KMS-11 (cell line): ENCODE results near the gene FOXN3.

Experiments used
- H2AFZ ChIP-seq: fragments of 200-600 bp; sonication (generic); 2 replicates; pipeline ENCODE4 v1.6.1; 2016; ENCODE audit warnings: antibody characterized with exemption, mixed run types, low read depth
- H3K27ac ChIP-seq: fragments of 200-600 bp; sonication (generic); 2 replicates; pipeline ENCODE4 v1.6.1; 2016; ENCODE audit warnings: mild to moderate bottlenecking, mixed run types
- H3K27me3 ChIP-seq: fragments of 200-600 bp; sonication (generic); 2 replicates; pipeline ENCODE4 v1.6.1; 2017; ENCODE audit warnings: mild to moderate bottlenecking, low read depth, mixed run types, moderate library complexity; ENCODE audit not compliant: insufficient read depth
- H3K36me3 ChIP-seq: fragments of 200-600 bp; sonication (generic); 2 replicates; pipeline ENCODE4 v1.6.1; 2017; ENCODE audit warnings: mild to moderate bottlenecking, mixed run types; ENCODE audit not compliant: insufficient read depth
- H3K4me1 ChIP-seq: fragments of 200-600 bp; sonication (generic); 2 replicates; pipeline ENCODE4 v1.6.1; 2016; ENCODE audit warnings: mild to moderate bottlenecking, low read depth, mixed run types; ENCODE audit not compliant: poor library complexity, severe bottlenecking
- H3K4me2 ChIP-seq: fragments of 200-600 bp; sonication (generic); 2 replicates; pipeline ENCODE4 v1.7.0; 2016; ENCODE audit warnings: mild to moderate bottlenecking, mixed run types
- H3K4me3 ChIP-seq: fragments of 200-600 bp; sonication (generic); IDR thresholded peaks from 2 replicates; pipeline ENCODE4 v1.6.1; 2017; ENCODE audit warnings: low read depth, low read length, mixed read lengths; ENCODE audit not compliant: insufficient read depth
- H3K79me2 ChIP-seq: fragments of 200-600 bp; sonication (generic); 2 replicates; pipeline ENCODE4 v1.6.1; 2016; ENCODE audit warnings: low read depth, mixed run types; ENCODE audit not compliant: insufficient read depth
- H3K9ac ChIP-seq: fragments of 200-600 bp; sonication (generic); 2 replicates; pipeline ENCODE4 v1.6.1; 2016; ENCODE audit warnings: mild to moderate bottlenecking, mixed run types
- H4K20me1 ChIP-seq: fragments of 200-600 bp; sonication (generic); 2 replicates; pipeline ENCODE4 v1.6.1; 2016; ENCODE audit warnings: mild to moderate bottlenecking, mixed run types; ENCODE audit not compliant: insufficient read depth
- CTCF ChIP-seq: fragments of 200-600 bp; sonication (generic); conservative IDR thresholded peaks from 2 replicates; pipeline ENCODE4 v1.6.1; 2017; ENCODE audit warnings: low read depth, mild to moderate bottlenecking, antibody characterized with exemption, low read length, moderate library complexity, mixed read lengths

FOXN3 gene

DNA sequence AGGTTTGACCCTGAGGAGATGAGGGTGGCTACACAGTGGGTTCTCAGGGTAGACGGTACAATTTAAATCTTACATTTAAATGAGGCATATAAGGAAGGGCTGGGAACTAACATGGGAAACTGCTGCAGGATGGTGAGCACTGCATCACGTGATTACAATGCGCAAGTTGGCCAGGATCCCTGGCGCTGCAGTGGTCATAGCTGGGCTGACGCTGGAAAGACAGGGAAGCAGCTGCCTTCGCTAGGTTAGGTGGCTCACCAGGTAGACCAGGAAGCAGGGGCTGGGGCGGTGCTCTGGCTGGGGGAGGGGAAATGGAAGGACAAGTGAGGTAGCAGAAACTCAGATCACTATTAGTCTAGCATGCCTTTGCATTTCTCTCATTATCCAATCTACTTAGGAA lies 149.9 kb downstream of the FOXN3 start:
- Histone ChIP-seq H3K4me2 (no peak overlapping the region), H3K4me1 (no peaks in the 10 kb centered on the region), H3K79me2 (no peaks in the 10 kb centered on the region), H3K9ac (no peak overlapping the region), H3K36me3 (no peaks in the 10 kb centered on the region), H3K4me3 (no peak overlapping the region), H2AFZ (no peak overlapping the region), H3K27ac (no peak overlapping the region), H3K27me3 (no peaks in the 10 kb centered on the region), H4K20me1 (no peaks in the 10 kb centered on the region)
- no peak for TF ChIP-seq CTCF

DNA sequence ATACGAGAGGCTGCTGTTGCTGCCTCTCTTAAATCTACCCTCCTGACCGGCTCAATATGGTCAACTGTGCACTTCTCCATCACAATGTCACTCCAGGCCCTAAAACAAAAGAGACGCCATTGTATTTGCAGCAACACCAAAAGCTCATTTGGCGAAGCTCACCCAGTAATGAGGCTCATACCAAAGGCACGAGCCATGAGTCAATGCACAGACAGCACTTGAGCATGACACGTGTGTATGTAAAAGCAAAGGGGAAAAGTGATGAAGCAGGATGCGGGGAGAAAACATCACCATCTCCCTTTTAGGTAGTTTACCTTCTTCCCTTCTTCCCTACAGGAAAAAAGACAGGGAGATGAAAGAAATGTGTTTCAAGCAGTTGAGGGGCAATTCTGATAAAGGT lies 150.3 kb downstream of the FOXN3 start:
- H3K4me3 ChIP-seq = no peak overlapping the region
- no peak overlapping the region for H3K27ac ChIP-seq
- no peak for TF ChIP-seq CTCF
- H2AFZ ChIP-seq = no peak overlapping the region
- H3K4me1 ChIP-seq = no peaks in the 10 kb centered on the region
- H3K4me2 ChIP-seq = no peak overlapping the region
- H3K9ac ChIP-seq = no peak overlapping the region
- H3K79me2 ChIP-seq = no peaks in the 10 kb centered on the region
- H4K20me1 ChIP-seq = no peaks in the 10 kb centered on the region
- no peaks in the 10 kb centered on the region for H3K27me3 ChIP-seq
- no peaks in the 10 kb centered on the region for H3K36me3 ChIP-seq

- Histone ChIP-seq H2AFZ (no peak overlapping the region), H3K79me2 (no peaks in the 10 kb centered on the region), H3K9ac (no peak overlapping the region), H4K20me1 (no peaks in the 10 kb centered on the region), H3K4me2 (no peak overlapping the region), H3K4me3 (no peak overlapping the region), H3K36me3 (no peaks in the 10 kb centered on the region), H3K27ac (no peak overlapping the region), H3K27me3 (no peaks in the 10 kb centered on the region), H3K4me1 (no peaks in the 10 kb centered on the region)
- no peak for TF ChIP-seq CTCF
Measured at GRCh38 chr14:89265234-89265633, 151.8 kb downstream of the FOXN3 start.

- Histone ChIP-seq H2AFZ (no peak overlapping the region), H3K79me2 (no peaks in the 10 kb centered on the region), H4K20me1 (no peaks in the 10 kb centered on the region), H3K4me2 (no peak overlapping the region), H3K36me3 (no peaks in the 10 kb centered on the region), H3K9ac (no peak overlapping the region), H3K4me1 (no peaks in the 10 kb centered on the region), H3K27ac (no peak overlapping the region), H3K27me3 (no peaks in the 10 kb centered on the region), H3K4me3 (no peak overlapping the region)
- no peak for TF ChIP-seq CTCF
Measured at GRCh38 chr14:89264196-89264800, 152.7 kb downstream of the FOXN3 start.
